HepG2 (cell line): ENCODE measurements around the gene SQOR.
A peak's percentile ranks its signal among the peaks of the same experiment; 100 is the strongest.

Experiments used
- FOXK2 ChIP-seq: fragments of 450-650 bp; IDR thresholded peaks from 2 replicates; pipeline ENCODE4 v1.6.1; 2016
- MYC ChIP-seq: sonication (generic); formaldehyde crosslinking; IDR thresholded peaks from 2 replicates; pipeline ENCODE4 v1.9.0; 2021; ENCODE audit warnings: missing genetic modification reagents, borderline replicate concordance
- POLR2A ChIP-seq, 2 experiments: IDR thresholded peaks; 2 replicates each; pipeline ENCODE4 v1.6.1; 2011; ENCODE audit warnings: low read depth in 2 of 2, low read length in 2 of 2, mild to moderate bottlenecking in 1 of 2, moderate library complexity in 1 of 2; ENCODE audit not compliant: insufficient read depth in 1 of 2
- ZBTB21 ChIP-seq: sonication (generic); formaldehyde crosslinking; IDR thresholded peaks from 2 replicates; pipeline ENCODE4 v1.4.0; 2020; ENCODE audit warnings: missing genetic modification reagents
- ZNF124 ChIP-seq: sonication (generic); formaldehyde crosslinking; IDR thresholded peaks from 2 replicates; pipeline ENCODE4 v1.4.0; 2020; ENCODE audit warnings: missing genetic modification reagents
- ZNF431 ChIP-seq: sonication (generic); formaldehyde crosslinking; IDR thresholded peaks from 2 replicates; pipeline ENCODE4 v1.9.0; 2022; ENCODE audit warnings: missing genetic modification reagents, low read depth, mild to moderate bottlenecking, borderline replicate concordance
- ZNF607 ChIP-seq: sonication (generic); formaldehyde crosslinking; IDR thresholded peaks from 2 replicates; pipeline ENCODE4 v1.5.1; 2020; ENCODE audit warnings: missing genetic modification reagents, mild to moderate bottlenecking, borderline replicate concordance
- TF ChIP-seq, protein P1 (sequence below): sonication (generic); formaldehyde crosslinking; IDR thresholded peaks from 2 replicates; pipeline ENCODE4 v1.5.0; 2020; ENCODE audit warnings: mild to moderate bottlenecking, missing genetic modification reagents, moderate library complexity

DNA sequence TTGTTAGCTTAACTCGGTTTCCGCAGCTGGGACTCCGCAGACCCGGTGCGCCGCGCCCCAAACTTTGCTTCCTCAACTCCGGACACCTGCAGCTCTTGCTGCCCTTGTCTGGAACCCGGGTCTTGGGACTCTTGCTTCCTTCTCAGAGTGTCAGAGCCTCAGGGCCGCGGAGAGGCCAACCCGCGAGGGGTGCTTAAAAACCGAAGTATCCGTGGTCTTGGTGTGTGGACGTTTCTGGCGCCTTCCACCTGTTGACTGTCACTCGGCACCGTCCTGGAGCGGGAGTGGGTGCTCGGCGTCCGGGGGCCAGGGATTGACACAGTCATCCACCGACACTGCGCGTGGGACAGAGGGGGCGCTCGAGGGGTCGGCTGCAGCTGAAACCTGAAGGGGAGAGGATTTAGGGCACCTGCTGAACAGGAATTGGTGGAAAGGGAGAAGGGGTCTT lies 386 bp downstream of the SQOR start:
- TF ChIP-seq ZNF607 (CRISPR knock-in tag) (no peak), MYC (CRISPR knock-in tag) (no peak), FOXK2 (no peak), ZNF124 (no peak), ZBTB21 (CRISPR knock-in tag) (no peak), POLR2A (IDR thresholded peaks at IDR 0.05; ENCODE audit: insufficient read depth in 1 of 2, low read depth in 2 of 2, low read length in 2 of 2) (no peak), ZNF431 (CRISPR knock-in tag) (no peak)
- TF ChIP-seq, protein P1, sequence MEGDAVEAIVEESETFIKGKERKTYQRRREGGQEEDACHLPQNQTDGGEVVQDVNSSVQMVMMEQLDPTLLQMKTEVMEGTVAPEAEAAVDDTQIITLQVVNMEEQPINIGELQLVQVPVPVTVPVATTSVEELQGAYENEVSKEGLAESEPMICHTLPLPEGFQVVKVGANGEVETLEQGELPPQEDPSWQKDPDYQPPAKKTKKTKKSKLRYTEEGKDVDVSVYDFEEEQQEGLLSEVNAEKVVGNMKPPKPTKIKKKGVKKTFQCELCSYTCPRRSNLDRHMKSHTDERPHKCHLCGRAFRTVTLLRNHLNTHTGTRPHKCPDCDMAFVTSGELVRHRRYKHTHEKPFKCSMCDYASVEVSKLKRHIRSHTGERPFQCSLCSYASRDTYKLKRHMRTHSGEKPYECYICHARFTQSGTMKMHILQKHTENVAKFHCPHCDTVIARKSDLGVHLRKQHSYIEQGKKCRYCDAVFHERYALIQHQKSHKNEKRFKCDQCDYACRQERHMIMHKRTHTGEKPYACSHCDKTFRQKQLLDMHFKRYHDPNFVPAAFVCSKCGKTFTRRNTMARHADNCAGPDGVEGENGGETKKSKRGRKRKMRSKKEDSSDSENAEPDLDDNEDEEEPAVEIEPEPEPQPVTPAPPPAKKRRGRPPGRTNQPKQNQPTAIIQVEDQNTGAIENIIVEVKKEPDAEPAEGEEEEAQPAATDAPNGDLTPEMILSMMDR (CRISPR knock-in tag), result peak; percentile 82
